Measurements from ENCODE around the gene HYAL3. TPM values are rescaled to one million over a fixed set of nuclear protein-coding genes. Genes with fewer than 3 reads are reported as not detected.

HYAL3 gene
- total RNA-seq, 1 experiment from 2014 or later, result 2.9 TPM

GRCh38 chr3:50297896-50298725 is 1.1 kb downstream of the HYAL3 start:
- no peak overlapping the region for H3K27ac Mint-ChIP-seq

GRCh38 chr3:50297384-50297775 is 1.8 kb downstream of the HYAL3 start:
- no peak for ATAC-seq
- H3K4me3 Mint-ChIP-seq, result no peak overlapping the region
- CTCF ChIA-PET, result interaction anchor here (0.7 to 1.3 kb wide), 2 partner anchors 37 to 51 kb away, joined by 3 to 5 read pairs; no protein-coding TSS in a partner anchor

More at GRCh38 chr3:50297896-50298725, 1.1 kb downstream of the HYAL3 start:
- DNase-seq (ENCODE audit: low spot score) (no peak), ATAC-seq (no peak)
- Mint-ChIP-seq H3K36me3 (no peaks in the 10 kb centered on the region), H3K4me1 (peaks cover 19% of the 10 kb centered on the region), H3K27me3 (ENCODE audit: low read depth) (no peaks in the 10 kb centered on the region; the same call in 1 of the 2 replicates), H3K4me3 (peak overlapping the region; percentile 97), H3K9me3 (no peaks in the 10 kb centered on the region)
- ChIA-PET POLR2A (interaction anchor here (0.6 kb wide), 1 partner anchor 264 kb away, joined by 3 read pairs; no protein-coding TSS in a partner anchor), CTCF (interaction anchor here (0.8 to 5.9 kb wide), 5 partner anchors 24 to 104 kb away, joined by 3 to 95 read pairs (median 7); partner anchors contain the start of gene HYAL2)
- TF ChIP-seq NR3C1 (CRISPR knock-in tag; conservative IDR thresholded peaks at IDR 0.05; ENCODE audit: low read depth), result no peak
- no peak for TF ChIP-seq E2F4 (CRISPR knock-in tag; IDR thresholded peaks at IDR 0.05; ENCODE audit: borderline replicate concordance, low read depth)
- TF ChIP-seq ELF4 (CRISPR knock-in tag; IDR thresholded peaks at IDR 0.05; ENCODE audit: low read depth), result no peak
- no peak for TF ChIP-seq PREB (CRISPR knock-in tag; IDR thresholded peaks at IDR 0.05; ENCODE audit: borderline replicate concordance)
- no peak for TF ChIP-seq NFE2L1 (CRISPR knock-in tag; IDR thresholded peaks at IDR 0.05)
- TF ChIP-seq ZNF138 (CRISPR knock-in tag; conservative IDR thresholded peaks at IDR 0.05), result no peak
- no peak for TF ChIP-seq SP1 (CRISPR knock-in tag; conservative IDR thresholded peaks at IDR 0.05)
- TF ChIP-seq NR2C2 (CRISPR knock-in tag; IDR thresholded peaks at IDR 0.05), result no peak
- no peak for TF ChIP-seq ZNF281 (CRISPR knock-in tag; IDR thresholded peaks at IDR 0.05)

More at GRCh38 chr3:50297384-50297775, 1.8 kb downstream of the HYAL3 start:
- H3K36me3 Mint-ChIP-seq, result no peaks in the 10 kb centered on the region
- H3K27me3 Mint-ChIP-seq (ENCODE audit: low read depth), result no peaks in the 10 kb centered on the region; the same call in 1 of the 2 replicates
- H3K9me3 Mint-ChIP-seq, result no peaks in the 10 kb centered on the region
- TF ChIP-seq E2F4 (CRISPR knock-in tag; IDR thresholded peaks at IDR 0.05; ENCODE audit: borderline replicate concordance, low read depth), result no peak
- no peak for TF ChIP-seq CREB1 (CRISPR knock-in tag; IDR thresholded peaks at IDR 0.05)
- no peak for TF ChIP-seq TCF7 (CRISPR knock-in tag; IDR thresholded peaks at IDR 0.05; ENCODE audit: low read depth)
- TF ChIP-seq ZNF671 (CRISPR knock-in tag; IDR thresholded peaks at IDR 0.05), result no peak
- TF ChIP-seq PREB (CRISPR knock-in tag; IDR thresholded peaks at IDR 0.05; ENCODE audit: borderline replicate concordance), result no peak
- no peak for TF ChIP-seq RORB (CRISPR knock-in tag; IDR thresholded peaks at IDR 0.05)
- TF ChIP-seq FOXK1 (CRISPR knock-in tag; IDR thresholded peaks at IDR 0.05), result no peak
- TF ChIP-seq ZNF317 (CRISPR knock-in tag; IDR thresholded peaks at IDR 0.05; ENCODE audit: borderline replicate concordance, low read depth), result no peak
- TF ChIP-seq CTCF (IDR thresholded peaks at IDR 0.05), result no peak
- TF ChIP-seq PRRX2 (CRISPR knock-in tag; IDR thresholded peaks at IDR 0.05), result no peak
- TF ChIP-seq SMAD3 (CRISPR knock-in tag; IDR thresholded peaks at IDR 0.05; ENCODE audit: borderline replicate concordance), result no peak
- TF ChIP-seq TEAD1 (CRISPR knock-in tag; IDR thresholded peaks at IDR 0.05), result no peak
- no peak for DNase-seq (ENCODE audit: low spot score)
- H3K27ac Mint-ChIP-seq, result no peak overlapping the region
- peaks cover 18% of the 10 kb centered on the region for H3K4me1 Mint-ChIP-seq
- POLR2A ChIA-PET, result no interaction called here
